OCI-LY7 (cell line): ENCODE measurements around the gene PAK6.

Experiments
- CTCF ChIP-seq: fragments of 200-600 bp; sonication (generic); conservative IDR thresholded peaks from 2 replicates; pipeline ENCODE4 v1.5.1; 2014; ENCODE audit warnings: mild to moderate bottlenecking, antibody characterized with exemption, low read length, moderate library complexity, mixed read lengths
- EZH2phosphoT487 ChIP-seq: fragments of 200-600 bp; sonication (generic); IDR thresholded peaks from 2 replicates; pipeline ENCODE4 v1.6.1; 2018; ENCODE audit warnings: low read depth, borderline replicate concordance, mild to moderate bottlenecking, mixed run types, antibody characterized with exemption, low read length, moderate library complexity, mixed read lengths

DNA sequence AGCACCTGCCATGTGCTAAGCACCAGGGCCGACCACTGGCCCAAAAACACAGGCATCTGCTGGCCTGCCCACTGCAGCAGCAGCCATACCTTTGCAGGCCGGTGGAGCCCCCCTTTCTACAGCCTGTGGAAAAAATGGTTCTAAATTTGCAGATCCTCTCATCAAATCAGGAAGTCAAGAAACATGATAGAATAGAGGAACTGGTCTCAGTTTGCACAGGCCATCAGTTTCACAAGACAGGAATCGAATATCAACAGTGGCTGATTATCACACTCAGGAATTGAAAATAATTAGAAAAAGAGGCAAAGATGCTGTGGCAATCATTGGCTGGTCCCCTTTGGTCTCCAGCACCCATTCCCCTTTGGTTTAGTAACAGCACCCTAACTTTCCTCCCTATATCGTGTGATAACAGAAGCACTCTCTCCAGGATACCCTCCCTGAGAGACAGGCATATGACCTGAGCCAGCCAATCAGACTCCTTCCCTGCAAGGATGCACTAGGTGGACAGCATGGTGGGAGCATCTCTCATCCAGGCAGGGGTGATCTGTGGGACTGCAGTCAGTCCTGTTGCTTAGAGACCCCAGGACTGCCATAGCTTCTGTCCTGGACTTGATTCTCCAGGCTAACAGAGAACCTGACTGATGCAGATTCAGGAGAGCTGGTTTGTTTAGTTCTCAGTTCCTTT, 3.5 kb upstream of the PAK6 start:
- no peak for TF ChIP-seq CTCF
- TF ChIP-seq EZH2phosphoT487, result no peak
